HG02763 (cell line): ENCODE results near the gene DDX23.
"Not testable (repeated sequence)": the region's sequence is repeated elsewhere in the genome, so short reads cannot be mapped to it uniquely, and the experiment has no call there.

Source experiments
- ATAC-seq: cut with Tn5 transposase; IDR thresholded peaks from one replicate; pipeline ENCODE4 v1.9.1; 2021; ENCODE audit warnings: mild to moderate bottlenecking, moderate library complexity; ENCODE audit not compliant: unreplicated experiment

DDX23 gene

GRCh38 chr12:48851883-48852733, at the start of gene DDX23:
TSS of gene DDX23 (minus strand) at chr12:48852163. CDS start at chr12:48845782, 6,381 bp downstream.
- peak; percentile 95 for ATAC-seq

GRCh38 chr12:48901278-48901677, 49.3 kb upstream of the DDX23 start:
- ATAC-seq: no peak

GRCh38 chr12:48899651-48900050, 47.7 kb upstream of the DDX23 start:
- ATAC-seq: no peak

GRCh38 chr12:48894271-48894670, 42.3 kb upstream of the DDX23 start:
- ATAC-seq: no peak

GRCh38 chr12:48890657-48891418, 38.9 kb upstream of the DDX23 start:
- no peak for ATAC-seq

GRCh38 chr12:48889679-48890078, 37.7 kb upstream of the DDX23 start:
- no peak for ATAC-seq

GRCh38 chr12:48883305-48884161, 31.6 kb upstream of the DDX23 start:
- no peak for ATAC-seq

- no peak for ATAC-seq
These were observed 31.0 kb upstream of the DDX23 start for GRCh38 chr12:48882972-48883304.

GRCh38 chr12:48882315-48882687, 30.3 kb upstream of the DDX23 start:
- ATAC-seq: no peak

GRCh38 chr12:48881686-48882314, 29.8 kb upstream of the DDX23 start:
- no peak for ATAC-seq

- ATAC-seq: no peak
These were observed 28.7 kb upstream of the DDX23 start for GRCh38 chr12:48880647-48881046.

- no peak for ATAC-seq
These were observed 26.6 kb upstream of the DDX23 start for GRCh38 chr12:48878548-48878947.

- no peak for ATAC-seq
These were observed 24.1 kb upstream of the DDX23 start for GRCh38 chr12:48875944-48876515.

GRCh38 chr12:48873534-48873933, 21.6 kb upstream of the DDX23 start:
- ATAC-seq: not testable (repeated sequence)

GRCh38 chr12:48873096-48873495, 21.1 kb upstream of the DDX23 start:
- ATAC-seq: no peak

GRCh38 chr12:48869191-48869590, 17.2 kb upstream of the DDX23 start:
- ATAC-seq: no peak

- ATAC-seq: no peak
These were observed 16.5 kb upstream of the DDX23 start for GRCh38 chr12:48868451-48868850.

- no peak for ATAC-seq
These were observed 14.2 kb upstream of the DDX23 start for GRCh38 chr12:48866052-48866711.

GRCh38 chr12:48865281-48866051, 13.5 kb upstream of the DDX23 start, which contains the start of gene RND1:
TSS of gene RND1 (minus strand) at chr12:48865870. CDS start at chr12:48865767, 103 bp downstream.
- ATAC-seq: peak; percentile 95
